Loucy (cell line): ENCODE data around the gene GSK3B.

Experiments used
- H2AFZ ChIP-seq: fragments of 200-600 bp; sonication (generic); 2 replicates; pipeline ENCODE4 v1.6.0; 2016; ENCODE audit warnings: antibody characterized with exemption, mild to moderate bottlenecking, low read length, moderate library complexity
- H3F3A ChIP-seq: fragments of 200-600 bp; 2 replicates; pipeline ENCODE4 v1.6.0; 2016; ENCODE audit warnings: antibody characterized with exemption, low read depth, mild to moderate bottlenecking
- H3K27me3 ChIP-seq: fragments of 200-600 bp; sonication (generic); 2 replicates; pipeline ENCODE4 v1.6.1; 2014; ENCODE audit warnings: low read length, mild to moderate bottlenecking; ENCODE audit not compliant: insufficient read depth, poor library complexity, severe bottlenecking
- H3K36me3 ChIP-seq: fragments of 200-600 bp; sonication (generic); 2 replicates; pipeline ENCODE4 v1.6.1; 2016; ENCODE audit warnings: low read length; ENCODE audit not compliant: insufficient read depth
- H3K4me1 ChIP-seq: fragments of 200-600 bp; sonication (generic); 2 replicates; pipeline ENCODE4 v1.5.1; 2014; ENCODE audit warnings: low read length, mild to moderate bottlenecking; ENCODE audit not compliant: insufficient read depth, poor library complexity, severe bottlenecking
- H3K4me2 ChIP-seq: fragments of 200-600 bp; sonication (generic); 2 replicates; pipeline ENCODE4 v1.6.0; 2014; ENCODE audit warnings: antibody characterized with exemption, low read length, low read depth, mild to moderate bottlenecking; ENCODE audit not compliant: poor library complexity, severe bottlenecking
- H3K4me3 ChIP-seq: fragments of 200-600 bp; sonication (generic); 2 replicates; pipeline ENCODE4 v1.5.1; 2014; ENCODE audit warnings: low read length, mild to moderate bottlenecking, mixed read lengths; ENCODE audit not compliant: poor library complexity, severe bottlenecking
- H3K79me2 ChIP-seq: fragments of 200-600 bp; sonication (generic); 2 replicates; pipeline ENCODE4 v1.6.1; 2014; ENCODE audit warnings: low read length; ENCODE audit not compliant: insufficient read depth
- H3K9ac ChIP-seq: fragments of 200-600 bp; sonication (generic); 2 replicates; pipeline ENCODE4 v1.6.0; 2014; ENCODE audit warnings: mild to moderate bottlenecking, low read depth, low read length, moderate library complexity; ENCODE audit not compliant: poor library complexity, severe bottlenecking
- H3K9me2 ChIP-seq: fragments of 200-600 bp; sonication (generic); replicated peaks from 2 replicates; pipeline ENCODE4 v1.6.1; 2016; ENCODE audit warnings: low read depth, low read length, mixed read lengths
- H3K9me3 ChIP-seq: fragments of 200-600 bp; sonication (generic); 2 replicates; pipeline ENCODE4 v1.6.1; 2014; ENCODE audit warnings: mild to moderate bottlenecking, antibody characterized with exemption, low read length, low read depth; ENCODE audit not compliant: insufficient read depth
- H4K20me1 ChIP-seq: fragments of 200-600 bp; sonication (generic); 2 replicates; pipeline ENCODE4 v1.6.0; 2014; ENCODE audit warnings: antibody characterized with exemption, low read length, mild to moderate bottlenecking; ENCODE audit not compliant: insufficient read depth, poor library complexity, severe bottlenecking
- CTCF ChIP-seq: fragments of 200-600 bp; sonication (generic); conservative IDR thresholded peaks from 2 replicates; pipeline ENCODE4 v1.5.1; 2014; ENCODE audit warnings: mild to moderate bottlenecking, antibody characterized with exemption, low read length
- EZH2phosphoT487 ChIP-seq: fragments of 200-600 bp; IDR thresholded peaks from 2 replicates; pipeline ENCODE4 v1.6.1; 2018; ENCODE audit warnings: antibody characterized with exemption, mild to moderate bottlenecking, moderate library complexity, borderline replicate concordance

Gene GSK3B

GRCh38 chr3:119934249-119934648, 160.0 kb downstream of the GSK3B start:
- no peaks in the 10 kb centered on the region for H3K36me3 ChIP-seq
- no peak overlapping the region for H3K9ac ChIP-seq
- no peak overlapping the region for H3K4me2 ChIP-seq
- H3K9me3 ChIP-seq = no peaks in the 10 kb centered on the region
- no peak for TF ChIP-seq CTCF
- H3F3A ChIP-seq = 0 out of 2 replicates have a peak, but pooled peaks cover 3% of the 10 kb centered on the region
- H2AFZ ChIP-seq = no peak overlapping the region
- H3K4me1 ChIP-seq = peaks cover 17% of the 10 kb centered on the region
- H4K20me1 ChIP-seq = peaks cover 85% of the 10 kb centered on the region
- no peak overlapping the region for H3K4me3 ChIP-seq
- no peaks in the 10 kb centered on the region for H3K27me3 ChIP-seq
- H3K9me2 ChIP-seq = no peaks in the 10 kb centered on the region
- H3K79me2 ChIP-seq = peaks cover 96% of the 10 kb centered on the region

- Histone ChIP-seq H3K79me2 (peaks cover 94% of the 10 kb centered on the region), H3K9ac (no peak overlapping the region), H3K9me3 (no peaks in the 10 kb centered on the region), H4K20me1 (peaks cover 84% of the 10 kb centered on the region), H3K4me1 (peaks cover 16% of the 10 kb centered on the region), H3K27me3 (no peaks in the 10 kb centered on the region), H3K36me3 (no peaks in the 10 kb centered on the region), H3K4me2 (no peak overlapping the region), H2AFZ (no peak overlapping the region), H3K9me2 (no peaks in the 10 kb centered on the region), H3K4me3 (no peak overlapping the region), H3F3A (0 out of 2 replicates have a peak, but pooled peaks cover 3% of the 10 kb centered on the region)
- TF ChIP-seq CTCF (no peak), EZH2phosphoT487 (no peak)
Observed at GRCh38 chr3:119933207-119933606, 161.0 kb downstream of the GSK3B start.

GRCh38 chr3:119930286-119930685, 164.0 kb downstream of the GSK3B start:
- H3K79me2 ChIP-seq = peaks cover 95% of the 10 kb centered on the region
- no peaks in the 10 kb centered on the region for H3F3A ChIP-seq
- H3K27me3 ChIP-seq = no peaks in the 10 kb centered on the region
- no peaks in the 10 kb centered on the region for H3K4me1 ChIP-seq
- no peak for TF ChIP-seq EZH2phosphoT487
- TF ChIP-seq CTCF = no peak
- no peak overlapping the region for H2AFZ ChIP-seq
- no peak overlapping the region for H3K4me3 ChIP-seq
- no peak overlapping the region for H3K4me2 ChIP-seq
- H3K9me2 ChIP-seq = no peaks in the 10 kb centered on the region
- H4K20me1 ChIP-seq = peaks cover 79% of the 10 kb centered on the region
- no peak overlapping the region for H3K9ac ChIP-seq
- no peaks in the 10 kb centered on the region for H3K9me3 ChIP-seq
- H3K36me3 ChIP-seq = no peaks in the 10 kb centered on the region
